T follicular helper cell (primary cell): ENCODE results near the gene FAM47E.
"Not testable (repeated sequence)": the region's sequence is repeated elsewhere in the genome, so short reads cannot be mapped to it uniquely, and the experiment has no call there.

Experiments used
- DNase-seq: peaks from one replicate; pipeline ENCODE4 v3.0.0-alpha.2; 2020; ENCODE audit warnings: low read depth

Gene FAM47E

GRCh38 chr4:76226418-76226817, 25.1 kb upstream of the FAM47E start:
- no peak for DNase-seq

- DNase-seq = no peak
Observed at GRCh38 chr4:76232681-76233080, 18.8 kb upstream of the FAM47E start.

- DNase-seq = no peak
Observed at GRCh38 chr4:76233083-76233482, 18.4 kb upstream of the FAM47E start.

- no peak for DNase-seq
Observed at GRCh38 chr4:76233529-76233928, 18.0 kb upstream of the FAM47E start.

- no peak for DNase-seq
Observed at GRCh38 chr4:76233967-76234678, 17.4 kb upstream of the FAM47E start.

GRCh38 chr4:76234679-76235044, 16.9 kb upstream of the FAM47E start:
- DNase-seq = no peak

- no peak for DNase-seq
Observed at GRCh38 chr4:76235407-76235806, 16.1 kb upstream of the FAM47E start.

GRCh38 chr4:76235915-76236314, 15.6 kb upstream of the FAM47E start:
- no peak for DNase-seq

GRCh38 chr4:76238236-76238635, 13.3 kb upstream of the FAM47E start:
- no peak for DNase-seq

GRCh38 chr4:76238701-76239100, 12.8 kb upstream of the FAM47E start:
- DNase-seq = no peak

- DNase-seq = no peak
Observed at GRCh38 chr4:76240236-76240635, 11.3 kb upstream of the FAM47E start.

- not testable (repeated sequence) for DNase-seq
Observed at GRCh38 chr4:76243877-76244276, 7.6 kb upstream of the FAM47E start.

- DNase-seq = no peak
Observed at GRCh38 chr4:76246025-76246424, 5.5 kb upstream of the FAM47E start.

- DNase-seq = no peak
Observed at GRCh38 chr4:76246852-76247251, 4.7 kb upstream of the FAM47E start.

- no peak for DNase-seq
Observed at GRCh38 chr4:76250962-76251361, 559 bp upstream of the FAM47E start.

GRCh38 chr4:76252271-76252653, 741 bp downstream of the FAM47E start:
- DNase-seq = no peak

GRCh38 chr4:76253511-76253910, 2.0 kb downstream of the FAM47E start:
- no peak for DNase-seq

GRCh38 chr4:76256032-76256431, 4.5 kb downstream of the FAM47E start:
- DNase-seq = no peak

- DNase-seq = no peak
Observed at GRCh38 chr4:76256968-76257367, 5.4 kb downstream of the FAM47E start.

GRCh38 chr4:76257824-76258223, 6.3 kb downstream of the FAM47E start:
- no peak for DNase-seq

GRCh38 chr4:76260571-76260970, 9.1 kb downstream of the FAM47E start:
- DNase-seq = no peak

- DNase-seq = no peak
Observed at GRCh38 chr4:76265631-76266218, 14.2 kb downstream of the FAM47E start.

GRCh38 chr4:76266627-76267026, 15.1 kb downstream of the FAM47E start:
- DNase-seq = no peak

- no peak for DNase-seq
Observed at GRCh38 chr4:76267811-76268210, 16.3 kb downstream of the FAM47E start.
